Brain microvascular endothelial cell (primary cell): ENCODE measurements around the gene MAGEB10.
"Not testable (repeated sequence)": the region's sequence is repeated elsewhere in the genome, so short reads cannot be mapped to it uniquely, and the experiment has no call there.

Experiments
- DNase-seq: peaks from one replicate; pipeline ENCODE4 v3.0.0-alpha.2; 2020
- H3K27ac ChIP-seq: fragments of 250-450 bp; sonication (Bioruptor Pico); 2 replicates; pipeline ENCODE4 v1.5.1; 2020; ENCODE audit warnings: mild to moderate bottlenecking, moderate library complexity
- H3K27me3 ChIP-seq: fragments of 250-450 bp; sonication (Bioruptor Pico); replicated peaks from 2 replicates; pipeline ENCODE4 v1.5.1; 2020; ENCODE audit warnings: mild to moderate bottlenecking
- H3K36me3 ChIP-seq: fragments of 250-450 bp; sonication (Bioruptor Pico); replicated peaks from 2 replicates; pipeline ENCODE4 v1.5.1; 2020; ENCODE audit warnings: mild to moderate bottlenecking
- H3K4me3 ChIP-seq: 2 replicates; pipeline ENCODE4 v1.5.1; 2011; ENCODE audit warnings: low read depth, mild to moderate bottlenecking, control low read depth, low read length, moderate library complexity
- in situ Hi-C: cut with HindIII; loops from 2 replicates; pipeline ENCODE4 v1.10.0; 2017; ENCODE audit warnings: low sequenced_read_pairs, low pct_ligation_motif_present
- TF ChIP-seq, protein P1 (sequence below): IDR thresholded peaks from 2 replicates; pipeline ENCODE4 v1.5.1; 2011; ENCODE audit warnings: low read depth, mild to moderate bottlenecking, moderate library complexity, low read length, control low read depth, inconsistent platforms; ENCODE audit errors: missing control alignments

Gene MAGEB10

DNA sequence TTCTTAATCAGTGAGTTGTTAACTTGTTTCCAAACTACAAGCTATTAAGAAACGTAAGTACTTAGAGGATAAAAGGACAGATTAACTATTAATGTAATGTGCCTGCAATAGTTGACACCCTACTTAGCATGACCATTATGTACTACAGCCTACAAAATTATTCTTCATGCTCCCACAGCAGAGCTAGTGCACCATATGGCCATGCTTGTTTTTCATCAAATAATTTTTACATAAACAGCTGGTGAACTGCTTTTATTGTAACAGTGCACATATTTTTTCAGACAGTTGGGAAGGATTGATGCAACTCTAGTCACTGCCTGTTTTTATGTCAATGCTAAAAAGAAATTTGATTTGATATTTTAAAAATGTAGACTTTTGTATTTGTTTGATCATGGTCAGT is 10.2 kb upstream of the MAGEB10 start:
- DNase-seq: no peak
- Histone ChIP-seq H3K27me3 (no peaks in the 10 kb centered on the region), H3K4me3 (no peak overlapping the region), H3K36me3 (no peaks in the 10 kb centered on the region), H3K27ac (no peak overlapping the region)
- TF ChIP-seq, protein P1, sequence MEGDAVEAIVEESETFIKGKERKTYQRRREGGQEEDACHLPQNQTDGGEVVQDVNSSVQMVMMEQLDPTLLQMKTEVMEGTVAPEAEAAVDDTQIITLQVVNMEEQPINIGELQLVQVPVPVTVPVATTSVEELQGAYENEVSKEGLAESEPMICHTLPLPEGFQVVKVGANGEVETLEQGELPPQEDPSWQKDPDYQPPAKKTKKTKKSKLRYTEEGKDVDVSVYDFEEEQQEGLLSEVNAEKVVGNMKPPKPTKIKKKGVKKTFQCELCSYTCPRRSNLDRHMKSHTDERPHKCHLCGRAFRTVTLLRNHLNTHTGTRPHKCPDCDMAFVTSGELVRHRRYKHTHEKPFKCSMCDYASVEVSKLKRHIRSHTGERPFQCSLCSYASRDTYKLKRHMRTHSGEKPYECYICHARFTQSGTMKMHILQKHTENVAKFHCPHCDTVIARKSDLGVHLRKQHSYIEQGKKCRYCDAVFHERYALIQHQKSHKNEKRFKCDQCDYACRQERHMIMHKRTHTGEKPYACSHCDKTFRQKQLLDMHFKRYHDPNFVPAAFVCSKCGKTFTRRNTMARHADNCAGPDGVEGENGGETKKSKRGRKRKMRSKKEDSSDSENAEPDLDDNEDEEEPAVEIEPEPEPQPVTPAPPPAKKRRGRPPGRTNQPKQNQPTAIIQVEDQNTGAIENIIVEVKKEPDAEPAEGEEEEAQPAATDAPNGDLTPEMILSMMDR: no peak
- in situ Hi-C loops: no loop called here

DNA sequence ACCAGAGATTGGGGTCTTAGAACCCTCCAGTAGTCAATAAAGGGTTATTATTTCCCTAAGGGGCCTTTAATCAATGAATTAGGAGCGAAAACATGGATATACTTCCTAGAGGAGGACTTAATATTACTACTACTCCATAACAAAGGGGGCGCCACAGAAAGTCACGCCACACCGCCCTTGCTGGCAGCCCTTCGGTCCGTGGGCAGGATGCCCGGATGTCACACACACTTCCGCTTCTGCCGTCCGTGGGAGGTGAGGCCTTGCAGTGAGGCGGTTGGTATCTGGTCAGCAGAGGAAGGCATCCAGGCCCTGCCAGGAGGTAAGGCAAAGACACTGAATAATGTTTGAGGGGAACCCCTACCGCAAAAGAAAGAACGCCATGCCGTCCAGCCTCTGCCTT is 436 bp downstream of the MAGEB10 start:
- in situ Hi-C loops: no loop called here
- TF ChIP-seq, protein P1: no peak
- Histone ChIP-seq H3K27me3 (no peaks in the 10 kb centered on the region), H3K27ac (no peak overlapping the region), H3K36me3 (no peaks in the 10 kb centered on the region), H3K4me3 (no peak overlapping the region)
- DNase-seq: no peak

DNA sequence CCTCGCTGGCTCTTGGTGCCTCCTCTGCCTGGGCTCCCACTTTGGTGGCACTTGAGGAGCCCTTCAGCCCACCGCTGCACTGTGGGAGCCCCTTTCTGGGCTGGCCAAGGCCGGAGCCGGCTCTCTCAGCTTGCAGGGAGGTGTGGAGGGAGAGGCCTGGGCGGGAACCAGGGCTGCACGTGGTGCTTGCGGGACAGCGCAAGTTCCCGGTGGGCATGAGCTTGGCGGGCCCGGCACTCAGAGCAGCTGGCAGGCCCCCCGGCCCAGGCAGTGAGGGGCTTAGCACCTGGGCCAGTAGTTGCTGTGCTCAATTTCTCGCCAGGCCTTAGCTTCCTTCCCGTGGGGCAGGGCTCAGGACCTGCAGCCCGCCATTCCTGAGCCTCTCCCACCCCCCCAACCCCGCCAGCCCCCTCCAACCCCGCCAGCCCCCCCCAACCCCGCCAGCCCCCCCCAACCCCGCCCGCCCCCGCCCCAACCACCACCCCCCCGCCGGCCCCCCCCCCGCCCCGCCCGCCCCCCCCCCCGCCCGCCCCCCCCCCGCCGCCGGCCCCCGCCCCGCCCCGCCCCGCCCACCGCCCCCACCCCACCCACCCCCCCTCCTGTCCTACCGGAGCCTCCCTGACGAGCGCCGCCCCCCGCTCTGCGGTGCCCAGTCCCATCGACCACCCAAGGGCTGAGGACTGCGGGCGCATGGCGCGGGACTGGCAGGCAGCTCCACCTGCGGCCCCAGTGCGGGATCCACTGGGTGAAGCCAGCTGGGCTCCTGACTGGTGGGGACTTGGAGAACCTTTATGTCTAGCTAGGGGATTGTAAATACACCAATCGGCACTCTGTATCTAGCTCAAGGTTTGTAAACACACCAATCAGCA is 1.4 kb downstream of the MAGEB10 start:
- H3K4me3 ChIP-seq, in situ Hi-C loops, H3K27ac ChIP-seq, H3K36me3 ChIP-seq, H3K27me3 ChIP-seq, DNase-seq: not testable (repeated sequence)

DNA sequence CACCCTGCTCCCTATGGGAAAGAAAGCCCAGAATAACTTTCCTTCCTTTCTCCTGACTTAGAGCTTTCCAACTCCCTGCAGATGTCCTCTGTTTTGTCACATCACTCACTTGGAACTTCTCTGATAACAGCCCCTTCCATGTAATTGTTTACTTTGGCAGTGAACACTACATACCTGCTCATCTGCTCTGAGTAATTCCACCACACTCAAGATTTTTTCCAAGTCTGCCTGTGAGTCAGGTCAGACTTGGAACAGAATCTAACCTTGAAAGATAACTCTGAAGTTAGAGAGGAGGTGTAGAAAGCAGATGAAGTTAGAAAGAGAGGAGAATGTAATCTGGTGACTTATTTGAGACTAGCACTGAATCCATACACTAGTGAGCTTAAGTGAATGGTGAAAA is 7.4 kb downstream of the MAGEB10 start:
- peak; percentile 35 for DNase-seq
- Histone ChIP-seq H3K36me3 (no peaks in the 10 kb centered on the region), H3K27me3 (no peaks in the 10 kb centered on the region), H3K27ac (no peak overlapping the region), H3K4me3 (no peak overlapping the region)
- TF ChIP-seq, protein P1: no peak
- in situ Hi-C loops: no loop called here

DNA sequence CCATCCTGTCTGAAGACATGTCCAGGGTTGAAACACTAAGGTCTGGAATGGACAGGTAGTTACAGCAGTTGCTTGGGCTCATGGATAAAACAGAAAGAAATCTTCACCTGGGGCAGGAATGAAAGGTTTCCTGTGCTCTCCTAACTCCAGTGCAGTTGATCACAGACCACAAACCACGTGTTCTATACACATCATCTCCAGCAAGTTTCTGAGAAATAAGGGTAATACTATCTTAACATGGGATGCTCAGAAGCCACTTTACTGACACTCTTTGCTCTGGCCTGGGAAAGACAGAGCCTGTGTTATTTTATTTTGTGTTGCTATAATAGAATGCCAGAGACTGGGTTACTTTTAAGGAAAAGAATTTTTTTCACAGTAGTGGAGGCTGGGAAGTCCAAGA is 16.0 kb downstream of the MAGEB10 start:
- Histone ChIP-seq H3K36me3 (no peaks in the 10 kb centered on the region), H3K27ac (no peak overlapping the region), H3K27me3 (no peaks in the 10 kb centered on the region), H3K4me3 (no peak overlapping the region)
- TF ChIP-seq, protein P1: no peak
- no peak for DNase-seq
- in situ Hi-C loops: no loop called here

DNA sequence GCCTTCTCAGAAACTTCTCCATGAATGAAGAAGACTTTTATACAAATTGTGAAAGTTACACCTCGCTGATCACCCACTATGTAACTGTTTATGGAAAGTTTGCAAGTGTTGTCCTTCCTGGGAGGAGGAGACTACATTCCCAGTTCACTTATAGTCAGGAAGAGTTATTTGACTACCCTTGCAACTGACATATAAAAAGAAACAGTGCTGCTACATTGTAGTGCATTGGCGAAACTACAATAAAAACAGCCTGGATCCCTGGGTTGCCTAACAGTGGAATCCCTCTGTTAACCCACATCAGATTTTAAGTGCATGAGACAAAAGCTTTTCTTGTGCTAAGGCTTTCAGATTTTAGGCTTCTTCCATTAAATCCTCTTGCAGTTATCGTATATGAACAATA is 30.4 kb downstream of the MAGEB10 start:
- in situ Hi-C loops: no loop called here
- Histone ChIP-seq H3K27ac (no peak overlapping the region), H3K4me3 (no peak overlapping the region), H3K36me3 (no peaks in the 10 kb centered on the region), H3K27me3 (no peaks in the 10 kb centered on the region)
- TF ChIP-seq, protein P1: no peak
- DNase-seq: no peak
